ENCODE results near the gene LMAN2L.

GRCh38 chr2:96716388-96716787 lies 23.5 kb downstream of the LMAN2L start:
- TF ChIP-seq, protein P1, sequence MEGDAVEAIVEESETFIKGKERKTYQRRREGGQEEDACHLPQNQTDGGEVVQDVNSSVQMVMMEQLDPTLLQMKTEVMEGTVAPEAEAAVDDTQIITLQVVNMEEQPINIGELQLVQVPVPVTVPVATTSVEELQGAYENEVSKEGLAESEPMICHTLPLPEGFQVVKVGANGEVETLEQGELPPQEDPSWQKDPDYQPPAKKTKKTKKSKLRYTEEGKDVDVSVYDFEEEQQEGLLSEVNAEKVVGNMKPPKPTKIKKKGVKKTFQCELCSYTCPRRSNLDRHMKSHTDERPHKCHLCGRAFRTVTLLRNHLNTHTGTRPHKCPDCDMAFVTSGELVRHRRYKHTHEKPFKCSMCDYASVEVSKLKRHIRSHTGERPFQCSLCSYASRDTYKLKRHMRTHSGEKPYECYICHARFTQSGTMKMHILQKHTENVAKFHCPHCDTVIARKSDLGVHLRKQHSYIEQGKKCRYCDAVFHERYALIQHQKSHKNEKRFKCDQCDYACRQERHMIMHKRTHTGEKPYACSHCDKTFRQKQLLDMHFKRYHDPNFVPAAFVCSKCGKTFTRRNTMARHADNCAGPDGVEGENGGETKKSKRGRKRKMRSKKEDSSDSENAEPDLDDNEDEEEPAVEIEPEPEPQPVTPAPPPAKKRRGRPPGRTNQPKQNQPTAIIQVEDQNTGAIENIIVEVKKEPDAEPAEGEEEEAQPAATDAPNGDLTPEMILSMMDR (conservative IDR thresholded peaks at IDR 0.05), result no peak
- TF ChIP-seq EZH2 (IDR thresholded peaks at IDR 0.05; ENCODE audit: low read depth), result no peak
